Spleen (tissue), 7 donors: Measurements from ENCODE around the gene RAPGEF4.

Experiments used
- CTCF ChIP-seq, 11 experiments: fragments of 200-600 bp in 7 of 11; fragments of 450-650 bp in 4 of 11; sonication (generic) in 4 of 11; IDR thresholded peaks in 8 of 11; conservative IDR thresholded peaks in 3 of 11; 1 replicate in 7 of 11; 2 replicates in 4 of 11; pipeline versions ENCODE4 v1.4.0 to v1.8.0; 2016 to 2021; ENCODE audit warnings: antibody characterized with exemption in 11 of 11, inconsistent platforms in 4 of 11, mild to moderate bottlenecking in 1 of 11
- POLR2A ChIP-seq, 3 donors: fragments of 450-650 bp; IDR thresholded peaks; one replicate each; pipeline ENCODE4 v1.5.1; 2017; ENCODE audit warnings: antibody characterized with exemption in 3 of 3, mild to moderate bottlenecking in 1 of 3
- POLR2AphosphoS5 ChIP-seq, 3 donors: sonication (generic); formaldehyde crosslinking; IDR thresholded peaks; one replicate each; pipeline ENCODE4 v1.5.1; 2017; ENCODE audit warnings: antibody characterized with exemption in 3 of 3
- donor health status: DM: no; HTN: no; CAD: no; lungs with moderate emphysema.
- donor health status: DM: no; HTN: no; CAD: no.
- donor health status: DM: no; HTN: no; CAD: no.

DNA sequence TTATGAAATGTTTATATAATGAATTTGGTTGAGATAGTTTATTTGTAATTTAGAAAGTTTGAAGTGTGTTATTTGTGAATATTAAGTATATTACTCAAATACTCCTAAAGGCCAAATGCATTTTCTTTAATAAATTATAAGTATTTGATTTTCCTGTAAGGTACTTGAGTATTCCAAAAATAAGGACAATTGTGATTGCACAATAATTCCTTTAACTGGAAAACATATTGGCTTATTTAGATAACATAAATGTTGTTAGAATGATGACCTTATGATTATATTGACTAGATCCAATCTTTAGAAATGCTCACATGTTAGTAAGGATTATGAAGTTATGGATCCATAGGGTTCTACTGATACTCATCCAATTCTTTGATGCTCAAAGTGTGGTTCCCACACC lies 214.9 kb downstream of the RAPGEF4 start:
- no peak for TF ChIP-seq CTCF (IDR thresholded peaks at IDR 0.05 in 8 of 11, conservative IDR thresholded peaks at IDR 0.05 in 3 of 11)
- TF ChIP-seq POLR2A (IDR thresholded peaks at IDR 0.05) = no peak
- no peak for TF ChIP-seq POLR2AphosphoS5 (IDR thresholded peaks at IDR 0.05)
